Activated effector memory CD4-positive, alpha-beta T cell treated with Interleukin-2 at 50 U/mL for 16 hours (primary cell): ENCODE results near the gene THSD7A.

Experiments used
- DNase-seq: peaks from one replicate; pipeline ENCODE4 v3.0.0-alpha.2; 2020

Gene THSD7A, protein sequence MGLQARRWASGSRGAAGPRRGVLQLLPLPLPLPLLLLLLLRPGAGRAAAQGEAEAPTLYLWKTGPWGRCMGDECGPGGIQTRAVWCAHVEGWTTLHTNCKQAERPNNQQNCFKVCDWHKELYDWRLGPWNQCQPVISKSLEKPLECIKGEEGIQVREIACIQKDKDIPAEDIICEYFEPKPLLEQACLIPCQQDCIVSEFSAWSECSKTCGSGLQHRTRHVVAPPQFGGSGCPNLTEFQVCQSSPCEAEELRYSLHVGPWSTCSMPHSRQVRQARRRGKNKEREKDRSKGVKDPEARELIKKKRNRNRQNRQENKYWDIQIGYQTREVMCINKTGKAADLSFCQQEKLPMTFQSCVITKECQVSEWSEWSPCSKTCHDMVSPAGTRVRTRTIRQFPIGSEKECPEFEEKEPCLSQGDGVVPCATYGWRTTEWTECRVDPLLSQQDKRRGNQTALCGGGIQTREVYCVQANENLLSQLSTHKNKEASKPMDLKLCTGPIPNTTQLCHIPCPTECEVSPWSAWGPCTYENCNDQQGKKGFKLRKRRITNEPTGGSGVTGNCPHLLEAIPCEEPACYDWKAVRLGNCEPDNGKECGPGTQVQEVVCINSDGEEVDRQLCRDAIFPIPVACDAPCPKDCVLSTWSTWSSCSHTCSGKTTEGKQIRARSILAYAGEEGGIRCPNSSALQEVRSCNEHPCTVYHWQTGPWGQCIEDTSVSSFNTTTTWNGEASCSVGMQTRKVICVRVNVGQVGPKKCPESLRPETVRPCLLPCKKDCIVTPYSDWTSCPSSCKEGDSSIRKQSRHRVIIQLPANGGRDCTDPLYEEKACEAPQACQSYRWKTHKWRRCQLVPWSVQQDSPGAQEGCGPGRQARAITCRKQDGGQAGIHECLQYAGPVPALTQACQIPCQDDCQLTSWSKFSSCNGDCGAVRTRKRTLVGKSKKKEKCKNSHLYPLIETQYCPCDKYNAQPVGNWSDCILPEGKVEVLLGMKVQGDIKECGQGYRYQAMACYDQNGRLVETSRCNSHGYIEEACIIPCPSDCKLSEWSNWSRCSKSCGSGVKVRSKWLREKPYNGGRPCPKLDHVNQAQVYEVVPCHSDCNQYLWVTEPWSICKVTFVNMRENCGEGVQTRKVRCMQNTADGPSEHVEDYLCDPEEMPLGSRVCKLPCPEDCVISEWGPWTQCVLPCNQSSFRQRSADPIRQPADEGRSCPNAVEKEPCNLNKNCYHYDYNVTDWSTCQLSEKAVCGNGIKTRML (N-terminal part only)

DNA sequence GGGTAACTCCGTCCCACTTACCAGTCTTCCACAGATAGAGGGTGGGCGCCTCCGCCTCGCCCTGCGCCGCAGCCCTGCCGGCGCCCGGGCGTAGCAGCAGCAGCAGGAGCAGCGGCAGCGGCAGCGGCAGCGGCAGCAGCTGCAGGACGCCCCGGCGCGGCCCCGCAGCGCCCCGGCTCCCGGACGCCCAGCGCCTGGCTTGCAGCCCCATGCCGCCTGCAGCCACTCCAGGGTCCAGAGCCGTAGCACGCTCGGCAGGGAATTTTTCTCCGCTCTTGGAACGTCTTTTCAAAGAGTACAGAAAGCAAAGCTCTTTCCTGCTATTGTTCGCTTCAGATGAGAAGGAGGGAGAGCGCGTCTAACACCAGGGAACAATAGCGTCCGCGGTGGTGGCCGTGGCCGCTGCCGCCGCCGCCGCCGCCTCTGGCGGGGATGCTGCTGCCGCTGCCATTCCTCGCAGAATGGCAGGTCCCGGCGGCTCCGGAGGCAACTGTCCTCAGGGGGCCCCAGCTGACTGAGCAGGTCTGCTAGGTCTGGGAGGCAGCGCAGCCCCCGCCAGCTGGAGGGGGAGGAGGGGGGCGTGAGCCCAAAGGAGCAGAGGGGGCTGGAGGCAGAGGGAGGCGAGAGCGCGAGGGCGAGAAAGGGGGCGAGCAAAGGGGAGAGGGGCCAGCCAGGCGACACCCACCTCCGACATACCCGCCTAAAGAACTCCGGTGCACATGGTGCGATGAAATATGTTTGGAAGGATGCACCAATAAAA, at the start of gene THSD7A:
THSD7A (minus strand) TSS at position 463 of the 760 bp plus-strand sequence; CDS start at position 211, 252 bp downstream.
- no peak for DNase-seq

DNA sequence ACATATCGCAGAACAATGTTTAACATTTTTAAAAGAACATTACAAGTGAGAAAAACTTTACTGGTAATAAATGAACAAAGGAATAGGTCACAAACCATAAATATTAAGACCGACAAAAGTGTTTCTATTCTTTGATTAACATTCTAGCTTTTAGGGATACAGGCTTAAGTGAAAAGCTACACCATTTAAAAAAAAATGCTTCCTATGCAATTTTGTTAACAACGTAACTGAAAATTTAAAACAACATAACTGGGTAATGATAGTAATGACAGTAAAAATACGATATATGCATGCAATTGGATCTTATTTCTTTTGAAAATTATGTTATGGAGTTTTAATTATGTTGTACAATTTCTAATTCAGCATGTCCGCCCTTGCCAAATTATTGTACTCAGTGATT, 49.7 kb upstream of the THSD7A start:
- no peak for DNase-seq

DNA sequence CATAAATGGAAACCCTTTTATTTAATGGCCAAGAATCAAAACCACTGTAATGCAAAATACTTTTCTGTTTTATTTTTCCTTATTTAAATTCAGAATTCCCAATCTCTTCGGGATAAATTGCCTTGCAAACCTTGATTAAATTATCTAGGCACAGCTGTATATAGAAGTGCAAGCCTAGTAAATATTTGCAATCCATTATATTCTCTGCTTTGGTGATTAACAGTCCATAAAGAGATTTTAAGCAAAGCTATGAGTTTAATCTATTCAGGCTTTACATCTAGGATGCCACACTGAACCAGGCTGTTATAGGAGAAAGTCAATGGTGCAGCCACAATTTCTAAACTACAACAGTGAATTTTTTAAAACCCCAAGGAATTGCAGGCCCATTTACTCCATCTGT, 43.6 kb upstream of the THSD7A start:
- no peak for DNase-seq

DNA sequence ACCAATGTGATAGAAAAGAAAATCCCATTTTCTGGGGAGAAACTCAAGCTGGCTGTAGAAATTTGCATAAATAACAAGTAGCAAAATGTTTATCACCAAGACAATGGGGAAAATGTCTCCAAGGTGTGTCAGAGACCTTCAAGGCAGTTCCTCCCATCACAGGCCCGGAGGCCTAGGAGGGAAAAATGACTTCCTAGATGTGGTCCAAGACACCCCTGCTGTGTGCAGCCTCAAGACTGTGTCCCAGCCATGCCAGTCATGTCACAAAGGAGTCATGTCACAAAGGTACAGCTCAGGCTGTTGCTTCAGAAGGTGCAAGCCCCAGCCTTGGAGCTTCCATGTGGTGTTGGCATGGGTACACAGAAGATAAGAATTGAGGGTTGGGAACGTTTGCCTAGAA, 33.7 kb upstream of the THSD7A start:
- DNase-seq, result no peak

DNA sequence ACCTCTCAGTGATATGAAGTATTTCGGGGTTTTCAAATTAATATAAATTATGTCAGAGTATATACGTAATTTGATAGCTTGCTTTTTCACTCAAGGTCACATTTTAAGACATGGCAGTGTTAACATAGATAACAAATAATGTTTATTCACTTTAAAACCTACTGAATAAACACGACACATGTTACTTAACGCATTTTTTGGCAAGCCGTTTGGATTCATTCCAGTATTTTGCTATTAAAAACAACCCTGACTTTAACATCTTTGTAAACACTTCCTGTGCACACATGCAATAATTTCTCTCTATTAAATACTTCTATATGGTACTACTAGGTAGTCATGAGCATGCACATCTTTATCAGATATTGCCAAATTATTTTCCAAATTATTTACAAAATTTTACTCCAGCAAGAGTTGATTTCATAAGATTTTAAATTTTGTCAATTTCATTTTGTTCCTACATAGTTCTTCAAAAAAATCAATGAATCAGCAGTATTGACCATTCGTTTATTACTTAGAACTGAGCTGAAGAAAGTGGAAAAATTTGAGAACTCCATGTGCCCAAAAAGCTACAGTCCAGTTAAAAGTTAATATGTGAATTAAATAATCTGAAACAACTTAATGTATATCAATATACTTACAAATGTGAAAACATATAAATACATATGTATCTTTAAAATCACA, 26.8 kb upstream of the THSD7A start:
- DNase-seq, result no peak

DNA sequence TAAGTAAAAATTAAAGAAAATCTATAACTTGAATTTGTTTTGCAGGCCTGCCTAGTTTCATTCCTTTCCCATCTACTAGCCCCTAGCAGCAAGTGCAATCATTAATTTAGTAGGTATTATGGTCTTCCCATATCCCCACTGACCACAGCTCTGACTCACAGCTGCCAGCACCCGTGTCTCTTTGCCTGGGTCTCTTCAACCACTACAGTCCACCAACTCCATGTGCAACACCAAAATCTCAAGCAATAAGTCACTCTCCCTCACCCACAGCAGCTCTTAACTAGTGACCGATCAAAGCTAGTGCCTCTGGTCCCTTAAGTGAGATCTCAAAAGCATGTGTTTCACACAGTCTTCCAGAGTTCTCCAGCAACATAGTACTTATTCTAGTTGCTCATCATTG, 26.0 kb upstream of the THSD7A start:
- DNase-seq, result no peak

DNA sequence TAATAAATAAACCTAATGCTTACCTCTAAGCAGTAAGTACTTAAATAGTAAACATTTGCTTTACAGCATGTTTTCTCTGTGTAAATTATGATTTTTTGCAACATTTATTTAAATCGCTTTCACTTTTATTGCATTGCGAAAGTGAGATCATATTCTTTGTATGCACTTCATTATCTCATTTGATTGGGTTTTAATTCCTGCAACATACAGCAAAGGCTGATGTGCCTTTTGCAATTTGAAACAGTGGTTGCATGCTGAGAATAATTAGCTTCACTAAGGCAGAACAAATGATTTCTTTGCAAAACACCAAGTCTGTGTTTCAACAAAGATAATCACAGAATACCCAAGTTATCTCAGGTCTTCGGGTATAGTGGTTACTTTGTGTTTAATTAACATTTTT, 16.3 kb upstream of the THSD7A start:
- no peak for DNase-seq

DNA sequence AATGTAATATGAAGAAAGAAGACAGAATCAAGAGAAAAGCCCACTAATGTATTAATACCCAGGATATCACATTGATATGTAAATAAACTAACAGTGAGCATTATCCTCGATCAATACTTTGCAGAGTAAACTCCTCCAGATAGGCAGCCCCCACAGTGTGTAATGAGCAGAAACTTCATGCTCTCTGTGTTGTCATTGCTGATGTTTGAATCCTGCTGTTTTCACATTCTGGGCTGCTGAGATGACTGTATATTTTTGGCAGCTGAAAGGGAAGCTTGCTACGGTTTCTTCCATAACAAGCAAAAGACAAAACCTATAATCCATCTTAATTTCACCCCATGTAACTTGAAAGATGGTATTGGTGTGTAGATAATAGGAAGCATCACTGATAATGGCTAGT, 15.3 kb upstream of the THSD7A start:
- no peak for DNase-seq

DNA sequence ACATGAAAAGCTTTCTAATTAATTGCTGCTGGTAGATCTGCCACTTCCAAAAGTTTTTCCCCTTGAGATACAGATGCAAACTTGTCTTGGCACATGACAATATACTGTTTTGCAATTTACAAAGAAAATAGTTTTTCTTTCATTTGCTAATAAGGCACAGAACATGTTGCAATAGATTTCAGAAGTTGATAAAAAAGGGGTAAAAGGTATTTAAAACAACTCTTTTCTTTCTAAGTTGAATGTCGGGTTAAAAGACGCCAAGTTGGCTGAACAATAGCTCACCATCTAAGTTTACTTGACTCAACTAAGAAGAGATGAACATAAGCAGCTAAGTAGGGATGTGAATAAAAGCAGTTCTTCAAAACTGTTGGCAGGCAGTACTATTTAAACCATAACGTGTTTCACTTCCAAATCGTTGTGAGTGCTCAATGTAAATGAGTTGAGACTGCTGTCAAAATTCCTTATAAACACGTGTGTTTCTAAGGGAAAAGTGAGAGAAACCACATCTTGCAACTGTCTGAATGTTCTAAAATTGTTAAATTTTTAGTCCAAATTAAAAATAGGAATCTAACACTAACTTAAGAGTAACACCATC, 14.5 kb upstream of the THSD7A start:
- DNase-seq, result no peak

DNA sequence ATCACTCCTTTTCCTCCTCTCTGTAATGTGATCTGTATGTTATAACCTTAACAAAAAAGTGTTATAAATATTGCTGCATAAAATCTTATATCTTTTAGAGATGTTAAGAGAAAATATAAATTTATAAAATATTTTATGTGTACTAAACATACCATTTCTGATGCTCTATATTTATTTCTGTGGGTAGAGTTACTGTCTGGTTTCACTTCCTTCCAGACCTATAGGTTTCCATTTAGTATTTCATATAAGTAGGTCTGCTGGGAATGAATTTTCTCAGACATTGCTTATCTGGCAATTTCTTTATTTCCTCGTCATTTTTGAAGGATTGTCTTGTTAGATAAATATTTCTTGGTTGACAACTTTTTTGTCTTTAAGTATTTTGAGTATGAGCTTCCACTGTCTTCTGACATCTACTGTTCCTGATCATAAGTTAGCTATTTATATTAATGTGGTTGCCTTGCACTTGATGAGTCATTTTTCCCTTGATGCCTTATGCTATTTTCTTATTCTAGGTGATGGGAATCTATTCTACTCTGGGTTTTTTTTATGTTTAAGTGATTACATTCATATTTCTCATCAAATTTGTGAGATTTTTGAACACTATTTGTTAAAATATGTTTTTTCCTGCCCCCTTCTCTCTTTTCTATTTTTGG, 11.2 kb upstream of the THSD7A start:
- no peak for DNase-seq

DNA sequence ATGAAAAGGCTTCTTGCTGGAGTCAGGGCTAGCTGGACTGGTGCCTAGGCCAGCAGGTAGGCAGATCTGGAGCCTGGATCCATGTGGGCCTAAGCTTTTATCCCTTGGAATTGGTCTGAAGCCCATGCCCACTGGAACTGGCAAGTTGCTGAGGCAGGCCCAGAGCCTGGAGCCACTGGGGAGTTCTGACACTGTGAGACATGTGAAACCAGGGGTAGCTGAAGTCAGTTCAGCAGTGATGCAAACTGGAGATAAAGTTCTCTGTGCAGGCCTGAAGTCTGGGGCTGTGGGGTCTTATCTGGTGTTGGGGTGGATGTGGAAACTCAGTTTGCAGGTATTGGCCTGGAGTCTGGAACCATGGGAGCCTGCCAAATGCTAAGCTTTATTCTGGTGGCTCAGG, 9.7 kb upstream of the THSD7A start:
- no peak for DNase-seq

DNA sequence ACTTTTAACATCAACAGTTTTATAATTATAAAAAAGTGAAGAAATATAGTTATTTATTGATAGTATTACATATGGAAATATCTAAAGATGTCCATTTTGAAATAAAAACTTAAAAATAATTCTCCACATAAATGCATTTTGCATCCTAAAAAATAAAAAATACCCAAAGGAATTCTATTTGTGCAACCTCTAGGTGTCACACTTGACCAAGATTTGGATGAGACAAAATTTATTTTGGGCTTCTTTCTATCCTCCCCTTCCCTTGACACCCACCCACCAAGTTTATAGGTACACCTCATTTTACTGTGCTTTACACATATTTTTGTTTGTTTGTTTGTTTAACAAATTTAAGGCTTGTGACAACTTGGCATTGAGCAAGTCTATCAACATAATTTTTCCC, 3.3 kb upstream of the THSD7A start:
- DNase-seq, result no peak

DNA sequence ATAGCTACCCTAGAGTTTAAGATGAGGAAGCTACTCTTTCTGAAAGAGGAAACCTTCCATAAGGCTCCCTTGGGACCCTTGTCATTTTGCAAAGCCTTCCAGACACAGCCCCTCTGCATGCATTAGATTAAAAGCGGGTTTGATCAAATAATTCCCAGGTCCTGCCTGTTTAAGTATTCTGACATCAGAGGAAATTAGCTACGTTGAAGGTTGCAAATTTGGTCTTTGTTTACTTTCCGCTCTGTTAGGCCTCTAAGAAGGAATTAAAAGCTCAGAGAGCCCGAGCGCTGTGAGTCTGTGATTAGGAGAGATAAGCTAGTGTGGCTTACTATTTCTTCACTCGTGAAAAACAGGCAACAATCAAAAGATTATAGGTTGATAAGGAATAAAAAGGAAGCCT, 1.4 kb upstream of the THSD7A start:
- DNase-seq, result no peak

DNA sequence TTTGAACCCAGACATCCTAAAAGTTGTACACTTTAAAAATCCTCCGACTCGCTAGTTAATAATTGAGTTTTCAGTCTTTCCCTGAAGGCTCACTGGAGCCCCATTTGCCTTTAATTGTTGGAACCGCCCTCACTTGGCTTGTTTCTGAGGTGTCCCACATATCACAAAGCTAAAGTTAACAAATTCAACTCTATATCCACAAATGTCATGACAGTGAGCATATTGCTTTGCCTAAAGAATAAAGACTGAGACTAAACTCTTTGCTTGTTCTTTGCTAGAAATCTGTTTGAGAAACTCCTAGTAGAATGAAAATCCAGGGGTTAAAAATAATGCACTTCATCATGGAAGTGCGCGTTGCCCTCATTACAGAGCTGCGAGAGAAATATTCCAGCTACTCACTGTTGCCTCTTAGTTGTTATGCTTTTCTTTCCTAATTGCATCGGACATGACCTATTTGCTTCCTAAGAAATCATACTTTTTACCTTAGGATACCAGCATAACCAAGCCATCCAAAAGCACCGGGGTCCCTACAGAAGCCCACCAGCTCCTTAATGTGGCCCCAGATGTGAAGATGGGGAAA, 752 bp downstream of the THSD7A start:
- DNase-seq, result no peak

DNA sequence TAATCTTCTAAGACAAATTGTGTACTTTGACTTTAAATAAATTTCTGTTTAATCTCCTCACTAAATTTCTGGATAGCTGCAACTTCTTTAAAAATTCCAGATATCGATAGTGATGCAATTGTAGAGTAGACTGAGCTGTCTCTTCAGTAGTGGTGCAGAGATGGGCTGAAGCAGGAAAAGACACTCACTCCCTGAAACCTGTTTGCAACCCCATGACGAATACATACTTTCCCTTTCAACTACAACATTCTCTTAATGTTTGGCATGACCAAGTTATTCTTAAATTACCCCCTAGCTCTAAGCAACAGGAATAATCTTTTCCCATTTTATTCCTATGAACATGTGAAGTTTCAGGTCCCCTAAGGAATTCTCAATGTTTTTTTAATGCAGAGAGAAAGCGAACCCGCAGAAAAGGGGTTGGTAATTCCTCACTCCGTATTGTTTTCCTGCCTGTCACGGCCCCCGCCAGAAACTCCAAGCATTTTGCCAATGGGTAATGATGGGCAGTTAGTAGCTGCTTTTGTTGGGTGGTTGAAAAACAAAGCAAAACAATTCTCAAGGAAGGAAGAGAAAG, 1.3 kb downstream of the THSD7A start:
- no peak for DNase-seq

DNA sequence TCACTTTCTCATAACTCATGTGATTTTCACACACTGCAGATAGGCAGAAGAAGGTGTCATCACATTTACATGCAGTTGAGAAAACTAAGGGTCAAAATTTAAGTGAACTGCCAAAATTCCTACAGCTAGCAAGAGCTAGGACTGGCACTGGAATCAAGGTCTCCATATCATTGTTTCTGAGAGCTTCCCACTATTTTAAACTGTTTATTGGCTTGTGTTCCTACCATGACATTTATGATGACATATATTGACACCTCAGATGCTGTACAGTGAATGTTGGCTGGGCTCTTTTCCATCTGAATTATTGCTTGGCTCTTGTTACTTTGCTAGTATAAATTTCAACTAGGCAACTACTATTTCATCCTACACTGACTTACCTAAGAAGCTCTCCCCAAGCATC, 2.0 kb downstream of the THSD7A start:
- DNase-seq, result no peak

DNA sequence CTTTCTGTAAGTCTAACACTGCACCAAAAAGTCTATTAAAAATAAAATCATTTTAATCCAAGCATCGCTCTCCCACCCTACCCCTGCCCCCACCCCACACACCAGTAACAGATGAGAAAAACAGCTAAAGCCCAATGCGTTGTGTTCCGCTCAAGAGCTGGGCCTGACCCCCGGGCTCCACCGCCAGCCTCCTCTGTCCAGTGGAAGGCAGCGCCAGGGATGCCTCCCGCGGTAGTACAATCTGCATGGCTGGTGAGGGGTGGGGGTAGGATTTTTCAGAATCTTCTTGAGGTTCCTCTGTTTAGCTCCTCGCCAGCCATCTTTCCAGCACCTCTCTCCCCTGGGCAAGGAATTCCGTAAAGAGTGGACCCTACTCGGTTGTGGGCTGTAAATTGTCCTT, 12.1 kb downstream of the THSD7A start:
- DNase-seq, result no peak

DNA sequence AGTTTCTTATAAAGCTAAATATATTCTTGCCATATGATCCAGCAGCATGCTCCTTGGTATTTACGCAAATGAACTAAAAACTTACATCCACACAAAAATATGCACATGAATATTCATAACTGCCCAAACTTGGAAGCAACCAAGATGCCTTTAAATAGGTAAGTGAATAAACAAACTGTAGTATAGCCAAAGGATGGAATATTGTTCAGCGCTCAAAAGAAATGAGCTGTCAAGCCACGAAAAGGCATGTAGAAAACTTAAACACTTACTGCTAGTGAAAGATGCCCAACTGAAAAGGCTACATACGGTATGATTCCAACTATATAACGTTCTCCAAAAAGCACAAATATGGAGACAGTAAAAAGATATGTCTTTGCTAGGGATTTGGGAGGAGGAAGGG, 12.7 kb downstream of the THSD7A start:
- no peak for DNase-seq

DNA sequence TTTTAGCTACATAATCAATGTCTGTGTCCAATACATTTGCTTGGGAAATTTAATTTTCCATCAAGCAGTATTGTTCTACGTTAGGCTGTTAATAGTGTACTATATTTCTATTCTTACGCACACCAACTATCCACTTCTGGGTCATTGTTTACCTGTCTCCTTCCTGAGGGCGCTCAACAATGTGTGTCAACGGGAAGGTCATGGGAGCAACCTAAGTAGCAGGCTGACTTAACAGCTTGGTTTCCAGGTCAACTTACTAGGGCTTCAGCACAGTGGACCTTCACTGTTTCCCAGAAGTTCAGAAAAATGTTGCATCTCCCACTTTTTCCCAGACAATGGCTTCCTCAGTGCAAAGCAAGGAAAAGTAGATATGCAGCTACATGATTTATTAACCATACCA, 13.7 kb downstream of the THSD7A start:
- no peak for DNase-seq

DNA sequence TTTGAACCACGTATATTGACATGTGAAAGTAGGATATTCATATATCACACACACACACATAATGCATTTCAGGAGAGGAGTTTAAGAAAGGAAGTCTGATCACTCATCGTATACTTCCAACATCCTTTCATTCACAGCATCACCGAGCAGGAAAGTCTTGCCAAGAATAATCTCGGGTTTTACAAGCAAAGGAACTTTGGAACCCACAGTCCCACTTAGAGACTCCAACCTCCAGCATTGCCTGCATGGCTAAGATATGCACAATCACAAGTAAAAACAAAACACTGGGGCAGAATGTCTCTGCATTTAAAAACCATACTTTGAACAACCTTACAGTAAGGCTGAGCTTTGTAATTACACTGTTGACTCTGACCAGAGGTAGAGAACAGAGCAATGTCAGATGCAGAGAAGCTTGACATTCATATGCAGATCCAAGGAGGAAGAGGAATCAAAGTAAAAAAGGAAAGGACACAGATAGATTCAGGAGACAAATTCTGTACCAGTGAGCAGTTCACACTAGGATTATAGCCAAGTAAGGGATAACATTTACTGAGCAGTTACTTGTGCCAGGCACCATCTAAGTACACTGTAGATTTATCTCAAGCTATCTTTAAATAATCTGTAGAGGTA, 14.8 kb downstream of the THSD7A start:
- DNase-seq, result no peak
